Fibroblast of lung (primary cell): ENCODE results near the gene NR4A1.

ENCODE experiments used
- CTCF ChIP-seq, 2 donors: IDR thresholded peaks in 1 of 2; conservative IDR thresholded peaks in 1 of 2; 1 replicate in 1 of 2; 2 replicates in 1 of 2; pipeline ENCODE4 v1.5.1; 2011 to 2012; ENCODE audit warnings: low read length in 2 of 2, control low read depth in 1 of 2, inconsistent platforms in 1 of 2, low read depth in 1 of 2, mild to moderate bottlenecking in 1 of 2
- EZH2 ChIP-seq: IDR thresholded peaks from 2 replicates; pipeline ENCODE4 v1.5.1; 2012; ENCODE audit warnings: low read length, control low read depth, mild to moderate bottlenecking; ENCODE audit errors: missing control alignments

GRCh38 chr12:52067081-52067374 is 15.8 kb downstream of the NR4A1 start:
- TF ChIP-seq CTCF (conservative IDR thresholded peaks at IDR 0.05 in 1 of 2, IDR thresholded peaks at IDR 0.05 in 1 of 2; ENCODE audit: low read depth in 1 of 2, low read length in 2 of 2) = no peak
- no peak for TF ChIP-seq EZH2
